Mesothelial cell of epicardium (in vitro differentiated cells): ENCODE data around the gene UBE2G2. TPM values are rescaled to one million over a fixed set of nuclear protein-coding genes. Genes with fewer than 3 reads are reported as not detected.

Experiments
- DNase-seq, 2 experiments: peaks; one replicate each; pipeline ENCODE4 v3.0.0; 2021; ENCODE audit warnings: low spot score in 2 of 2; ENCODE audit not compliant: unreplicated experiment in 2 of 2
- H3K27ac Mint-ChIP-seq: 2 replicates; pipeline ENCODE4 v1.8.0; 2021; ENCODE audit warnings: mixed read lengths
- H3K27me3 Mint-ChIP-seq: 2 replicates; pipeline ENCODE4 v1.8.0; 2021; ENCODE audit warnings: low read depth, mixed read lengths
- H3K36me3 Mint-ChIP-seq: 2 replicates; pipeline ENCODE4 v1.8.0; 2021; ENCODE audit warnings: mixed read lengths
- H3K4me1 Mint-ChIP-seq: 2 replicates; pipeline ENCODE4 v1.8.0; 2021; ENCODE audit warnings: mixed read lengths
- H3K4me3 Mint-ChIP-seq: 2 replicates; pipeline ENCODE4 v1.8.0; 2021; ENCODE audit warnings: mild to moderate bottlenecking, moderate library complexity, mixed read lengths
- H3K9me3 Mint-ChIP-seq: 2 replicates; pipeline ENCODE4 v1.8.0; 2021; ENCODE audit warnings: mixed read lengths
- total RNA-seq: library from RNA; stranded (reverse); gene quantifications from 3 replicates; pipeline ENCODE4 v1.2.1, GENCODE V29; 2021
- TF ChIP-seq, protein P1 (sequence below): fragments of 200-600 bp; sonication (generic); IDR thresholded peaks from one replicate; pipeline ENCODE4 v1.5.0; 2021; ENCODE audit warnings: antibody characterized with exemption; ENCODE audit not compliant: unreplicated experiment

Gene UBE2G2
- total RNA-seq, 1 donor from 2014 or later = 95.4 TPM

DNA sequence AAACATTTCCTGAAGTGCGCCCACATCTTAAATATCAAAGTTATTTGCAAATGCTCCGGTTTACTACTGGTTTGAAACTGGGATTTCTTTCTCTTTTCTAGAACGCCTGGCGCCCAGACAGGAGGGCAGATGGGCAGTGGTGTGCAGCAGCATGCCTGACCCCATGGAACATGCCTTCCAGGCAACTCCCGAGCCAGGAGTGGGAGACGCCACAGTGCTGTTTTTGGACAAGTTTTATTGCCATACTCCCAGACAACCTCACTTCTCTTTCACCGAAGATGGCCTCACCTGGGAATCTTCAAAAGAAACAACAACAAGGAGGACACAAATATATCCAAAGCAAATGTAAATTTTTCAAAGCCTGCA is 21.5 kb downstream of the UBE2G2 start:
- H3K9me3 Mint-ChIP-seq = peaks cover 10% of the 10 kb centered on the region
- H3K4me1 Mint-ChIP-seq = peaks cover 16% of the 10 kb centered on the region
- peaks cover 20% of the 10 kb centered on the region for H3K36me3 Mint-ChIP-seq
- H3K4me3 Mint-ChIP-seq = no peak overlapping the region
- TF ChIP-seq, protein P1, sequence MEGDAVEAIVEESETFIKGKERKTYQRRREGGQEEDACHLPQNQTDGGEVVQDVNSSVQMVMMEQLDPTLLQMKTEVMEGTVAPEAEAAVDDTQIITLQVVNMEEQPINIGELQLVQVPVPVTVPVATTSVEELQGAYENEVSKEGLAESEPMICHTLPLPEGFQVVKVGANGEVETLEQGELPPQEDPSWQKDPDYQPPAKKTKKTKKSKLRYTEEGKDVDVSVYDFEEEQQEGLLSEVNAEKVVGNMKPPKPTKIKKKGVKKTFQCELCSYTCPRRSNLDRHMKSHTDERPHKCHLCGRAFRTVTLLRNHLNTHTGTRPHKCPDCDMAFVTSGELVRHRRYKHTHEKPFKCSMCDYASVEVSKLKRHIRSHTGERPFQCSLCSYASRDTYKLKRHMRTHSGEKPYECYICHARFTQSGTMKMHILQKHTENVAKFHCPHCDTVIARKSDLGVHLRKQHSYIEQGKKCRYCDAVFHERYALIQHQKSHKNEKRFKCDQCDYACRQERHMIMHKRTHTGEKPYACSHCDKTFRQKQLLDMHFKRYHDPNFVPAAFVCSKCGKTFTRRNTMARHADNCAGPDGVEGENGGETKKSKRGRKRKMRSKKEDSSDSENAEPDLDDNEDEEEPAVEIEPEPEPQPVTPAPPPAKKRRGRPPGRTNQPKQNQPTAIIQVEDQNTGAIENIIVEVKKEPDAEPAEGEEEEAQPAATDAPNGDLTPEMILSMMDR = no peak
- no peaks in the 10 kb centered on the region for H3K27me3 Mint-ChIP-seq
- no peak for DNase-seq
- peak overlapping the region; percentile 77 for H3K27ac Mint-ChIP-seq

DNA sequence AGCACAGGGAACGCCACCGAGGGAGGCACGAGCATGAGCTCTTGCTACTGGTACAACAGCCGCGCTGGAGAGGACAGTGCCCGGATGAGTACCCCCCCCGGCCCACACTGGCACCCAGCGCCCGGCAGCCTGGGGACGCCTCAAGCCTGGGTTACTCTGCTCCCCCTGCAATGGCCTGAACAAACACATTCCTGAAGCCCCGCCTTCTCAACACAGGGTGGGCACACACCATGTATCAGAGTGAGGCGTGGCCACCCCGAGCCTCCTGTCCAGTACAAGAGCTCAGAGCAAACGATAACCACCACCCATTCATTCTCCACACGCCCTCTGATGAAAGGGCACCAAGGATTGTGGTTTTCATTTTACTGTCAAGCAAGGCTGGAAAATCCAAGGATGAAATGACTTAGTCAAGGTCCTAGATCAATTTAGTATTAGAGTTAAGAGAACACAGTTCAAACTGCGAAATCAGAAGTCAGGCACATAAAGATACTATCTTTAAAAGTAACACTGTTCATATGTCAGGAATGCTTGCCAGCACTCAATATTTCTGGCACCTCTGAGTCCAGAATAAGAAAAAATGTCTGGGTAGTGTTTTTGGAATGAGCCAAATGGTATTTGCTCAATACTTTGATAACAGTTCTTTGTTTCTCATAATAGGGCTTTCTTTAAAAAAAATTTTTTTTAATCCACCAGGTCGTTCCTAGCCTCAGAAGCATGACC is 22.0 kb downstream of the UBE2G2 start:
- TF ChIP-seq, protein P1 = no peak
- H3K36me3 Mint-ChIP-seq = peaks cover 26% of the 10 kb centered on the region
- H3K27me3 Mint-ChIP-seq = no peaks in the 10 kb centered on the region
- H3K9me3 Mint-ChIP-seq = peaks cover 10% of the 10 kb centered on the region
- DNase-seq = no peak
- H3K4me1 Mint-ChIP-seq = peaks cover 16% of the 10 kb centered on the region
- H3K4me3 Mint-ChIP-seq = no peak overlapping the region
- no peak overlapping the region for H3K27ac Mint-ChIP-seq

DNA sequence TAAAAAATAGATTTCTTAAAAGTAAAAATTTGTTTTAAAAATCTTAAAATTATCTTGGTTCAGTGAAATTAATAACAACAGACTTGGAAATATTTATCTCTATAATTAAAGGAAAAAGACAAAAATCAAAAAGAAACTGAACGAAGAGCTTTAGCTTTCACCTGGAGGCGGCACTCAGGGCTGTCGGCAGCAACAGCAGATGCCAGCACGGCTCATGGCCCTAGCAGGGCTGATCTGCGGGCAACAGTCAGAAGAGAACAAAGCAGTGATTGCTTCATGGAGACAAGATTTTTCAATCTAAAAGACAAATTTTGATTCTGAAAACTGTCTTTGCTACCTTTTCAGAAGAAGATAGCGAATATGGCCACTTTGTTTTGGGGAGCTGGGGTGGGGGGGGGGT is 22.6 kb downstream of the UBE2G2 start:
- Mint-ChIP-seq H3K9me3 (peaks cover 10% of the 10 kb centered on the region), H3K4me3 (no peak overlapping the region), H3K27ac (no peak overlapping the region), H3K27me3 (no peaks in the 10 kb centered on the region), H3K36me3 (peaks cover 27% of the 10 kb centered on the region), H3K4me1 (peaks cover 16% of the 10 kb centered on the region)
- no peak for DNase-seq
- TF ChIP-seq, protein P1 = no peak

DNA sequence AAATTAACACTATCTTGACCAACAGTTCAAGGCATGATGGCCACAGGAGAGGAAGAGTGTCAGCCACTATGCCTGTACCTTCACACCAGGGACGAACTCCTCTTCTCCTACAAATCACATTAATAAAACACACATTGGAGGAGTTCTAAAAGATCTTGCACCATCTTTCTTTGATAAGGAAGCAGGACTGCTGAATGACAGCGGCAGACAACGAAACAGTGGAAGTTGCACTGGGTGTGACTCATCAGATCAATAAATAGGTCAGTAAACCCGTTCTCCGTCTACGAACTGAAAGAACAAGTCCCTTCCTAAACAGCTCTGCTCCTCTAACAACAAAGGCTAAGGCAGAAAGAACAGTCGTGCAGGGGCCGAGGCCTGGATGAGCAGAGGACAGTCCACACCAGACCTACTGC is 23.1 kb downstream of the UBE2G2 start:
- Mint-ChIP-seq H3K4me1 (peaks cover 17% of the 10 kb centered on the region), H3K4me3 (no peak overlapping the region), H3K9me3 (peaks cover 9% of the 10 kb centered on the region), H3K27ac (no peak overlapping the region), H3K27me3 (no peaks in the 10 kb centered on the region), H3K36me3 (peaks cover 27% of the 10 kb centered on the region)
- DNase-seq = no peak
- TF ChIP-seq, protein P1 = no peak

DNA sequence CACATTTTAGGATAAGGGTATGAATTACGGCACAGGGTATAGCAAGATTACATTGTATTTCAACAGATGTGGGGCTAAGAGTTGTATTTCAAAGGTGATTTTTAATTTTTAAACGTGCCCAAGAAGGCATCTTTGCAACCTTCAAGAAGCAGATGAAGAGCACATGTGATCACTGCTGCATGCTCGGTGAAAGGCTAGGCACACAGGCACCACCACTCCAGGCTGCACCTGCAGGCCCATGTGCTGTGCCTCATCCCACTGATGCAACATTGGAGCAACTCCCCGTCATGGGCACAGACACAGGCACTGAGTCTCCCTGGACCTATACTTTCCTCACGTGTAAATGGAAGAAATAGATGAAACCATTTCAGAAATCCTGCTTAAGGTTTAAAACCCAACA is 23.5 kb downstream of the UBE2G2 start:
- H3K9me3 Mint-ChIP-seq = peaks cover 5% of the 10 kb centered on the region
- DNase-seq = no peak
- H3K27ac Mint-ChIP-seq = no peak overlapping the region
- H3K36me3 Mint-ChIP-seq = peaks cover 26% of the 10 kb centered on the region
- no peak overlapping the region for H3K4me3 Mint-ChIP-seq
- H3K27me3 Mint-ChIP-seq = no peaks in the 10 kb centered on the region
- TF ChIP-seq, protein P1 = no peak
- H3K4me1 Mint-ChIP-seq = peaks cover 20% of the 10 kb centered on the region

DNA sequence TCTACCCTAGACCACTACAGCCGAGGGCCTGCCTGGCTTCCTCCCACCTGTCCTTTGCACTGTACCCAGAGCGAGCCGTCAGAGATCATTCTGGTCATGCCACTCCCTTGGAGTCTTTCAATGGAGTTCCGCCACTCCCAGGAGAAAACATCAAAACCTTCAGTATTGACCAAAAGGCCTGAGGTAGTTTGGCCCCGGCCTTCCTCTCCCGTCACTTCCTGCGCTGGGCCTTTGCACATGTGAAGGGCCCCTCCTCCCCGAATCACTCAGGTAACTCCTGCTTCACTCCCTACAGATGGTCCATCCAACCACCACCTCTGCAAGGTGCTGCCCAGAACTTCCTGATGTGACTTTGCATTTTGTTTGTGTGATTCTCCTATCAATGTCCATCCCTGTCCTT is 26.6 kb downstream of the UBE2G2 start:
- Mint-ChIP-seq H3K9me3 (no peaks in the 10 kb centered on the region), H3K36me3 (peaks cover 30% of the 10 kb centered on the region), H3K27me3 (no peaks in the 10 kb centered on the region), H3K4me1 (peaks cover 10% of the 10 kb centered on the region), H3K27ac (no peak overlapping the region), H3K4me3 (no peak overlapping the region)
- DNase-seq = no peak
- TF ChIP-seq, protein P1 = no peak
